CD4-positive, alpha-beta T cell (primary cell): ENCODE measurements around the gene TESK2. TPM values are rescaled to one million over a fixed set of nuclear protein-coding genes. Genes with fewer than 3 reads are reported as not detected.
A peak's percentile ranks its signal among the peaks of the same experiment; 100 is the strongest.

Source experiments
- ATAC-seq: fragments of 200-7000 bp; cut with Tn5 transposase; one replicate; pipeline ENCODE4 v1.10.0; 2022; ENCODE audit warnings: mild to moderate bottlenecking; ENCODE audit not compliant: poor library complexity
- CTCF ChIA-PET: fragments of 350-600 bp; sonication (Branson Sonifier 250); formaldehyde crosslinking; loops from one replicate; lab custom pipeline; 2021; ENCODE audit warnings: antibody characterized with exemption, inconsistent platforms; lab: Charles Lee
- POLR2A ChIA-PET: fragments of 350-600 bp; sonication (Branson Sonifier 250); formaldehyde crosslinking; loops from one replicate; lab custom pipeline; 2021; ENCODE audit warnings: antibody characterized with exemption, inconsistent platforms; lab: Charles Lee
- DNase-seq, 14 experiments: peaks; one replicate each; pipeline ENCODE4 v3.0.0-alpha.2; 2013 to 2020; ENCODE audit warnings: mixed read lengths in 2 of 14
- H3K27ac ChIP-seq, 2 donors: one replicate each; pipeline versions ENCODE4 v1.5.1 to v1.7.0; 2013; ENCODE audit warnings: low read length in 2 of 2, low read depth in 1 of 2, mild to moderate bottlenecking in 1 of 2
- H3K27me3 ChIP-seq, 2 experiments: 1 replicate in 1 of 2; 2 replicates in 1 of 2; pipeline versions ENCODE4 v1.6.1 to v1.7.0; 2013; ENCODE audit warnings: low read length in 2 of 2, control low read depth in 1 of 2, mild to moderate bottlenecking in 1 of 2, moderate library complexity in 1 of 2; ENCODE audit not compliant: insufficient read depth in 2 of 2, control insufficient read depth in 1 of 2
- H3K36me3 ChIP-seq: one replicate; pipeline ENCODE4 v1.6.1; 2013; ENCODE audit warnings: low read length, control low read depth; ENCODE audit not compliant: insufficient read depth
- H3K4me1 ChIP-seq: one replicate; pipeline ENCODE4 v1.6.1; 2013; ENCODE audit warnings: low read length, control low read depth; ENCODE audit not compliant: insufficient read depth
- H3K4me3 ChIP-seq: one replicate; pipeline ENCODE4 v1.5.1; 2013; ENCODE audit warnings: mild to moderate bottlenecking, low read length, moderate library complexity
- H3K9me3 ChIP-seq, 2 experiments: 1 replicate in 1 of 2; 2 replicates in 1 of 2; pipeline versions ENCODE4 v1.6.1 to v1.7.0; 2013; ENCODE audit warnings: low read length in 2 of 2, mild to moderate bottlenecking in 2 of 2, control low read depth in 1 of 2, moderate library complexity in 1 of 2; ENCODE audit not compliant: control insufficient read depth in 1 of 2, insufficient read depth in 1 of 2
- H3K27ac Mint-ChIP-seq: one replicate; pipeline ENCODE4 v1.8.0; 2020; ENCODE audit warnings: mixed read lengths
- H3K27me3 Mint-ChIP-seq: one replicate; pipeline ENCODE4 v1.8.0; 2021; ENCODE audit warnings: mixed read lengths
- H3K36me3 Mint-ChIP-seq: one replicate; pipeline ENCODE4 v1.8.0; 2021; ENCODE audit warnings: low read depth, mixed read lengths
- H3K4me1 Mint-ChIP-seq: one replicate; pipeline ENCODE4 v1.8.0; 2021; ENCODE audit warnings: low read depth, mixed read lengths
- H3K4me3 Mint-ChIP-seq: one replicate; pipeline ENCODE4 v1.8.0; 2020; ENCODE audit warnings: mild to moderate bottlenecking, mixed read lengths
- H3K9me3 Mint-ChIP-seq: one replicate; pipeline ENCODE4 v1.8.0; 2020; ENCODE audit warnings: mixed read lengths
- intact Hi-C, 2 experiments: fragments of 100-400 bp; cut with DNase I in 1 of 2; cut with micrococcal nuclease in 1 of 2; formaldehyde crosslinking; loops; one replicate each; pipeline versions ENCODE4 v1.15.1 to v1.9.0; 2023 to 2025; cut with DNase I, micrococcal nuclease
- total RNA-seq, 174 experiments: library from RNA in 2 of 174; stranded (reverse) in 2 of 174; gene quantifications; one replicate each; pipeline ENCODE4 v1.2.3 and lab custom pipeline; 2021 to 2026
- TF ChIP-seq, protein P1 (sequence below): fragments of 200-600 bp; IDR thresholded peaks from one replicate; pipeline ENCODE4 v1.8.0; 2022; ENCODE audit warnings: antibody characterized with exemption, mild to moderate bottlenecking

Gene TESK2
- total RNA-seq, 2 experiments from 2014 or later, result 2.8 to 3.4 TPM

- ATAC-seq (no peak), DNase-seq (no peak)
- Mint-ChIP-seq H3K36me3 (peaks cover 56% of the 10 kb centered on the region), H3K4me1 (no peaks in the 10 kb centered on the region), H3K27me3 (no peaks in the 10 kb centered on the region), H3K9me3 (no peaks in the 10 kb centered on the region), H3K27ac (peak overlapping the region; percentile 37), H3K4me3 (no peak overlapping the region)
- H3K27me3 ChIP-seq, result no peaks in the 10 kb centered on the region
- no peaks in the 10 kb centered on the region for H3K4me1 ChIP-seq
- CTCF ChIA-PET, result interaction anchor here (1.1 kb wide), 1 partner anchor 52 kb away, joined by 3 read pairs; no protein-coding TSS in a partner anchor
- H3K9me3 ChIP-seq, result no peaks in the 10 kb centered on the region
- H3K4me3 ChIP-seq, result no peak overlapping the region
- TF ChIP-seq, protein P1, sequence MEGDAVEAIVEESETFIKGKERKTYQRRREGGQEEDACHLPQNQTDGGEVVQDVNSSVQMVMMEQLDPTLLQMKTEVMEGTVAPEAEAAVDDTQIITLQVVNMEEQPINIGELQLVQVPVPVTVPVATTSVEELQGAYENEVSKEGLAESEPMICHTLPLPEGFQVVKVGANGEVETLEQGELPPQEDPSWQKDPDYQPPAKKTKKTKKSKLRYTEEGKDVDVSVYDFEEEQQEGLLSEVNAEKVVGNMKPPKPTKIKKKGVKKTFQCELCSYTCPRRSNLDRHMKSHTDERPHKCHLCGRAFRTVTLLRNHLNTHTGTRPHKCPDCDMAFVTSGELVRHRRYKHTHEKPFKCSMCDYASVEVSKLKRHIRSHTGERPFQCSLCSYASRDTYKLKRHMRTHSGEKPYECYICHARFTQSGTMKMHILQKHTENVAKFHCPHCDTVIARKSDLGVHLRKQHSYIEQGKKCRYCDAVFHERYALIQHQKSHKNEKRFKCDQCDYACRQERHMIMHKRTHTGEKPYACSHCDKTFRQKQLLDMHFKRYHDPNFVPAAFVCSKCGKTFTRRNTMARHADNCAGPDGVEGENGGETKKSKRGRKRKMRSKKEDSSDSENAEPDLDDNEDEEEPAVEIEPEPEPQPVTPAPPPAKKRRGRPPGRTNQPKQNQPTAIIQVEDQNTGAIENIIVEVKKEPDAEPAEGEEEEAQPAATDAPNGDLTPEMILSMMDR, result no peak
- H3K27ac ChIP-seq, result no peak overlapping the region
- POLR2A ChIA-PET, result interaction anchor here (1.7 kb wide), 1 partner anchor 9 kb away, joined by 4 read pairs; the partner anchor contains the start of genes CCDC163 and MMACHC
- intact Hi-C loops, result no loop called here
- peaks cover 57% of the 10 kb centered on the region for H3K36me3 ChIP-seq
Observed at GRCh38 chr1:45508295-45509151, 17.6 kb upstream of the TESK2 start.

GRCh38 chr1:45507893-45508292, 16.9 kb upstream of the TESK2 start:
- DNase-seq (no peak), ATAC-seq (no peak)
- no peaks in the 10 kb centered on the region for H3K27me3 Mint-ChIP-seq
- Histone ChIP-seq H3K36me3 (peaks cover 51% of the 10 kb centered on the region), H3K9me3 (no peaks in the 10 kb centered on the region), H3K27me3 (no peaks in the 10 kb centered on the region), H3K27ac (no peak overlapping the region), H3K4me1 (no peaks in the 10 kb centered on the region), H3K4me3 (no peak overlapping the region)
- intact Hi-C loops, result no loop called here
- CTCF ChIA-PET, result interaction anchor here (1.1 kb wide), 1 partner anchor 52 kb away, joined by 3 read pairs; no protein-coding TSS in a partner anchor
- no peaks in the 10 kb centered on the region for H3K9me3 Mint-ChIP-seq
- no peak overlapping the region for H3K4me3 Mint-ChIP-seq
- H3K4me1 Mint-ChIP-seq, result no peaks in the 10 kb centered on the region
- H3K27ac Mint-ChIP-seq, result peak overlapping the region; percentile 24
- TF ChIP-seq, protein P1, result no peak
- peaks cover 49% of the 10 kb centered on the region for H3K36me3 Mint-ChIP-seq
- POLR2A ChIA-PET, result no interaction called here

- Mint-ChIP-seq H3K27ac (no peak overlapping the region), H3K9me3 (no peaks in the 10 kb centered on the region), H3K27me3 (no peaks in the 10 kb centered on the region), H3K4me3 (no peak overlapping the region), H3K36me3 (peaks cover 43% of the 10 kb centered on the region), H3K4me1 (peaks cover 1% of the 10 kb centered on the region)
- ChIA-PET POLR2A (no interaction called here), CTCF (interaction anchor here (1.1 kb wide), 1 partner anchor 53 kb away, joined by 3 read pairs; no protein-coding TSS in a partner anchor)
- TF ChIP-seq, protein P1, result no peak
- no peak for ATAC-seq
- no peak for DNase-seq
- Histone ChIP-seq H3K36me3 (peaks cover 44% of the 10 kb centered on the region), H3K4me3 (no peak overlapping the region), H3K27ac (no peak overlapping the region), H3K27me3 (no peaks in the 10 kb centered on the region), H3K9me3 (no peaks in the 10 kb centered on the region), H3K4me1 (no peaks in the 10 kb centered on the region)
- intact Hi-C loops, result no loop called here
Observed at GRCh38 chr1:45507195-45507594, 16.2 kb upstream of the TESK2 start.
